GM19468 (cell line): Measurements from ENCODE around the gene ATG7.
"Not testable (repeated sequence)": the region's sequence is repeated elsewhere in the genome, so short reads cannot be mapped to it uniquely, and the experiment has no call there.

Source experiments
- ATAC-seq: cut with Tn5 transposase; IDR thresholded peaks from one replicate; pipeline ENCODE4 v1.9.1; 2021; ENCODE audit warnings: mild to moderate bottlenecking, moderate library complexity, moderate number of reproducible peaks; ENCODE audit not compliant: unreplicated experiment; ENCODE audit errors: extremely low read depth

ATG7 gene

DNA sequence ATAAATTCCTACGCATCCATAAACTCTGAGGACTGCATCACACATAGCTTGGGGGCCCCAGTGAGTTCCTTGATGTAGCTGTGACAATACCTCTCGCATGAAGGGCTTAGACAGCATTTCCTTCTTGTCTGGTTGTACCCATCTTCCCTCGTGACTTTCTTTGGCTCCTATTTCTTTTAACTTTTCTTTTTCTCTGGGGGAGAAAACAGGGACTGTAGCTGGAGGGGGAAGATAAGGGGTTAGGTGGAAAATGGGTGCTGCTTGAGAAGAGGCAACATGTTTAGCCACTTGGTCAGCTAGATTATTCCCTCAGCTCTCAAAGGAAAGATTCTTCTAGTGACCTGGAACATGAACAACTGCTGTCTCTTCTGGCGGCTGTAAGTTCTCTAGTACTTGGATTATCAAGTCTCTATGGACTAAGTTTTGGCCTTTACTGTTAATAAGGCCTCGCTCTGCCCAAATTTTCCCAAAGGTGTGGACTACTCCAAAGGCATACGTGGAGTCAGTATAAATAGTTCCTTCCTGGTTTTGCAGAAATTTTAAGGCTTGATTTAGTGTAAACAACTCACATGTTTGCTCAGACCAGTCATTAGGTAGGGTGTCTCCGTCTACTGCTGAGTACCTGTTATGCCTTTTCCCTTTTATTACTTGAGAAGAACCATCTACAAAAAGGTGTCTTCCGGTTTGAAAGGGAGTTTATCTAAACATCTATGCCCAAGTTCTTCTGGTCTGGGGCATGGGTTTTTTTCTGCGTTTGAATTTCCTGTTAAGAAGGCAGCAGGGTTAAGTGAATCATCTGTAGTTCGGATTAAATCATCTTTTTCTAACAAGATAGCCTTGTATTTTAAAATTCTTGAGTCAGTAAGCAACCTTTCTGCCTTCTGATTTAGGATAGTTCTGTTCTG lies 21.0 kb upstream of the ATG7 start:
- no peak for ATAC-seq

GRCh38 chr3:11251807-11252176 lies 20.4 kb upstream of the ATG7 start:
- no peak for ATAC-seq

DNA sequence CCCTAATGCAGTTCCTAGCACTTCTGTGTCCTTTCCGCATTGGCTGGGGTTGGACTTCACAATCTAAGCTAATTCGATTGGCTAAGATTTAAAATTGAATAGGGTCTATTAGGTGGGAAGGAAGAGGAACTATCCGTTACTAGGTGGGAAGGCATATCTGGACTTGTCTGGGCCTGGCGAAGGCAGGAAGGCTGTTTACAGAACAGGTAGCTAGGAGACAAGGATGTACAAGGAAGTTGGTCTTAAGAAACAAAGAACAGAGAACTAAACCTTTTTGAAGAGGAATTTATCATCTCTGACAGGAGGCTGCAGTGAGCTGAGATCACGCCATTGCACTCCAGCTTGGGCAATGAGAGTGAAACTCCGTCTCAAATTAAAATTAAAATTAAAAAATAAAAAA lies 17.3 kb upstream of the ATG7 start:
- no peak for ATAC-seq

DNA sequence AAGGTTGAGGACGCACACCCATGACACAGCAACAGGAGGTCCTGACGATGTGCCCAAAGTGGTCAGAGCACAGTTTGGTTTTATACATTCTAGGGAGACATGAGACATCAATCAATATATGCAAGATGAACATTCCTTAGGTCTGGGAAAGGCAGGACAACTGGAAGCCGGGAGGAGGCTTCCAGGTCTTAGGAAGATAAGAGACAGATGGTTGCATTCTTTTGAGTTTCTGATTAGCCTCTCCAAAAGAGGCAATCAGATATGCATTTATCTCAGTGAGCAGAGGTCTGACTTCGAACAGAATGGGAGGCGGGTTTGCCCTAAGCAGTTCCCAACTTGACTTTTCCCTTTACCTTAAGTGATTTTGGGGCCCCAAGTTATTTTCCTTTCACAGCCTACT lies 16.7 kb upstream of the ATG7 start:
- not testable (repeated sequence) for ATAC-seq

DNA sequence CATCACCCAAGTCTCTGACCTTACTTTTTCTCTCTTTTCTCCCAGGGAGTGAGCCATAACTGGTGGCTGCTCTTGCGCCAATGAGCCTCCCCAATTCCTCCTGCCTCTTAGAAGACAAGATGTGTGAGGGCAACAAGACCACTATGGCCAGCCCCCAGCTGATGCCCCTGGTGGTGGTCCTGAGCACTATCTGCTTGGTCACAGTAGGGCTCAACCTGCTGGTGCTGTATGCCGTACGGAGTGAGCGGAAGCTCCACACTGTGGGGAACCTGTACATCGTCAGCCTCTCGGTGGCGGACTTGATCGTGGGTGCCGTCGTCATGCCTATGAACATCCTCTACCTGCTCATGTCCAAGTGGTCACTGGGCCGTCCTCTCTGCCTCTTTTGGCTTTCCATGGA lies 13.2 kb upstream of the ATG7 start:
- no peak for ATAC-seq

GRCh38 chr3:11260460-11260859 lies 11.7 kb upstream of the ATG7 start:
- ATAC-seq: no peak

- no peak for ATAC-seq
Measured at GRCh38 chr3:11269007-11269406, 3.2 kb upstream of the ATG7 start.

DNA sequence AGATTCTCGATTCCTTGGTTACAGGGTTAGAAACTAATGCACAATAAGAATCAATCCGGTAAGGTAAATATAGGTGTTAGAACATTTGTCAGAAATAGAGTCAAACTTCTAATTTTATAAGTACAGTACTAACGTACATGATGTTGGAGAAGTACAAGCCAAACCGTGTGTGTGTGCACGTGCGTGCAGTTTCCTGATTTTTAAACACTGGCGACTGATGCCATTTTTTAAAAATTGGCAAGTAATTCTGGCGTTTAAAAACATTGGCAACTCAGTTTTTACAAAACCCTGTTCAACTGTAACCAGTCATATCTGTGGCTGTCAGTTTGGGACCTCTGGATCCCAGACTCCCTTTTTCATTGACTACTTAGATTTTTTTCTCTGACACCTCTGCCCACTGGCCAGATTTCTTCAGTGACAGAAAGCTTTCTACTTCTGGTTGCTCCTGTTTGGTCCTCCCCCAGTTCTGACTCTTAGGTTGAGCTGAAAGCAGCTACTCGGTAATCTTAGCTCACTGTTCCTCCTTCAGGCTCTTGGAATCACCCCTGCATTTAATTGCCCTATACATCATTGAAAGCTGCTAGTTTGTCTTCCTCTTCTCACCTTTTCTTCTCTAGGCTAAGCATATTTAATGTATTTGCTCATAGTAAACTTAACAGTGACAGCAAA lies 843 bp downstream of the ATG7 start:
- ATAC-seq: no peak

- no peak for ATAC-seq
Measured at GRCh38 chr3:11273891-11274291, 1.7 kb downstream of the ATG7 start.

DNA sequence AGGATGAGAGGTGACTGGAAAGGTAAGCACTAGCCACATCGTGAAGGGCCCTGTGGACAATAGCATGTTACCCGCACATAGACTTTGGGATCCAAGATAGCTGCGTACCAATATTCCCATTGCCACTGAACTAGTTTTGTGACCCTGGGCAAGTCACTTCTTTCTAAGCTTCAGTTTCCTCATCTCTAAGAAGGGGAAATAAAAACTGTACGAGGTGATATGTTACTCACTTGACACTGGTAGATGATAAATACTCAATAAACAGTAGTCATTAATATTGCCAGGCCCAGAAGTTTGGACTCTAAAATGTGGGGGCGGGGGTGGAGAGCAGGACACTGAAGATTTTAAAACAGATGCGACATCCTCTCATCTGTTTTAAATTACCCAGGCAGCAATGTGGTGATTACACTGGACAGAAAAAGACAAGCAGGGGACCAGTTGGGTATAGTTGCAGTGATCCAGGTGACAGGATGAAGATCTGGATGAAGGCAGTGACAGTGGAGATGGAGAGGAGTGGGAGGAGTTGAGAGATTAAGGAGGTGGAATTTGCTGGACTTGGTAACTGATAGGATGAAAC lies 2.5 kb downstream of the ATG7 start:
- ATAC-seq: no peak

- ATAC-seq: no peak
Measured at GRCh38 chr3:11275926-11276325, 3.7 kb downstream of the ATG7 start.

- no peak for ATAC-seq
Measured at GRCh38 chr3:11276901-11277300, 4.7 kb downstream of the ATG7 start.

DNA sequence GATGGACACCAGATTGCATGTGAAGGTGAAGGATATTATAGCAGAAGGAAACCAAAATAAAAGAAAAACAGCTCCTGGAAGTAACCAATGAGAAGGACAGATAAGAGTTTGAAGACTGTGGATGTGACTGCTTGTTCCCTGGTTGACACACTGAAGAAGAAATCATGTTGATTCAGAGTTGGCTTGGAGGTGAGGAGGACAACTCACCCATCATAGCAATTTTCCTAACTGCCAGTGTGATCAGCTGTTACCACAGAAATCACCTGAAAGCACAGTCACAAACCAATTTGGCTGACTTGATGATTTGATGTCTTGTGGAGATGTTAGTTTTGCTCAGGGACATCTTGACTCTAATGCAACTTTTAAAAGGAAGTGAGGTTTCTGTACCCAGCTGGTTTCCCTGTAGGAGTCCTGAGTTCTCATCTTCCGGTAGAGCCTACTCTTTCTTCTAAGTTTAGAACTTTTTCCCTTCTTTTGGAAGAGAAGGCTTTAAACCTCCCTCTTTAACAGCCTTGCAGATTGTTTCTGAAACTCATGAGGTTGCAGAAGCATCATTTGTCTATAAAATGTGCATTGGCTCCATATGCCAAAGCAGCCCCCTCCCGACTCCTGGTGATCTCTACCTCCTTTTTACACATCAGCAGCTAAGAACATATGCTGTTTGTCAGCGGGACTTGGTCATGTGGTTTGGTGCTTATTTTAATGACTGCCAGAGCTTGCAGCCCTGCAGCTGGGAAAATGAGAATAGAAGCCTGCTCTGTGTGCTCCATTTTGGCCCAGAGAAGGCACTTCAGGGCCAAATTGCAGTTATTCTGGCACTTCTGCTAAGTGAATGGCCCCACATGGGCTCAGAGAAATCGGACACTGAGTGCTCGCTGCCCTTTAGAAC lies 10.3 kb downstream of the ATG7 start:
- no peak for ATAC-seq

DNA sequence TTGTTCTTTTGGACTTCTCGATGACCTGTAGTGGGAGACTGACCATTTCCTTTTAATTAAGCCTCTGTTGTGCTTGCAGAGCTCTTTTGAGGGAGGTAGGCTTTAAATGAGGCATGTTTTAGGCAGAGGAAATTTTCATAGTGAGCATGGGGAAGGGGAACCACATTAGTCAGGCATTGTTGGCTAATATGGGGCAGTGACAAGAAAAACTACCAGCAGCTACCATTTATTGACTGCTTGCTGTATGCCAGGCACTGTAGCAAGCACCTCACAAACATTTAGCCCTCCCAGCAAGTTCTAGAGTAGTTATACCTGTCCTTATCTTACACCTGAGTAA lies 10.9 kb downstream of the ATG7 start:
- no peak for ATAC-seq

DNA sequence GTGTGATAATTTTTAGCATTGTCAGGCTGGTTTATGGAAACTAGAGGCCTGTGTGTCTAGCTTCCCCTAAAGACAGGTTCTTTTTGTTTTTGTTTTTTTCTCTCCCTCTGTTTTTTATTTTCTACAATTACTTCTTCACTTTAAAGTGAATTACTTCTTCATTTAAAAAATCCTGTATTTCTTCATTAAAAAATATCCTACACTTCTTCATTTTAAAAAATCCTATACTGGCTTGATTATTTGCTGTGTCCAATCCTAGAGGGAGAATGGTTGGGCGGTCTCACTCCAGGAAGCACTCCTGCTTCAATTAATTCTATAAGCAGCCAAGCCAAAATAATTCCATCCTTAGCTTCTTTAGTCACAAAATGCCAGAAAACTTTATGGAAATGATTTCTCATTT lies 11.8 kb downstream of the ATG7 start:
- ATAC-seq: no peak

- ATAC-seq: no peak
Measured at GRCh38 chr3:11285471-11285870, 13.3 kb downstream of the ATG7 start.

DNA sequence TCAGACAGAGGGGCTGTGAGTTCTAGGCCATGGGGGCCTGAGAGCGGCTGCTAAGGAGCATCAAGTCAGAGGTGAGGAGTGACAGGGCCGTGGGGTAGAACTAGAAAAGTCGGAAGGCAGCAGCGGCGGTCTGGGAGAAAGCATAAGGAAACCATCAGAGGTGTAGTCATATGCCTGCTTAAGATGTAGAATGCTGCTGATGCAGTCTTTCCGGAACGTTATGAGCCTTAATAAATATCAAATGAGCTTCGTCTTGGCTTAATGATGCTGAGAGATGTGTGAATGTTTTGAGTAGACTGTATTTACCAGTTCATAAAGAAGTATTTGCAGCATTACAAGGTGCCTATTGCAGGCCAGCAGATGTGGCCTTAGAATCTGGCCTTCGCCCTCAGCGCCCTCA lies 15.2 kb downstream of the ATG7 start:
- no peak for ATAC-seq

DNA sequence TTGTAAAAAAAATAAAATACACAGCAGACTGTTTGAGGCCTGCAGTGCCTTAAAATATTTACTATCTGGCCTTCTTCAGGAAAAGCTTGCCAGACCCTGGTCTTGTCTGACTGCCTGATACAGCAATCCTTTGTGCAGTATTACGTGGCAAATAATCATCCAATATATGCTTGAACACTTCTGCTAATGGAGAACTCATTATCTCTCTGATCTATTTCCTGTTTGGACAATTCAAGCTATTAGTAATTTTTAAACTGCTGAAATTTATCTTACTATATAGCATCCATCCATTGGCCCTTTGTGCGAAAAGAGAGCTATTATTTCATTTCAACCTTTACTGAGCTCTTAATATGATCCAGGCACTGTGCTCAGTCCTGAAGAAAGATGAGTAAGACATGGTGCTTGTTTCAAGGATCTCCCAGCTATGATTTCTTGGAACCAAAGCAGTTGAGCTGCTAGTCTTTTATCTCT lies 15.9 kb downstream of the ATG7 start:
- no peak for ATAC-seq

DNA sequence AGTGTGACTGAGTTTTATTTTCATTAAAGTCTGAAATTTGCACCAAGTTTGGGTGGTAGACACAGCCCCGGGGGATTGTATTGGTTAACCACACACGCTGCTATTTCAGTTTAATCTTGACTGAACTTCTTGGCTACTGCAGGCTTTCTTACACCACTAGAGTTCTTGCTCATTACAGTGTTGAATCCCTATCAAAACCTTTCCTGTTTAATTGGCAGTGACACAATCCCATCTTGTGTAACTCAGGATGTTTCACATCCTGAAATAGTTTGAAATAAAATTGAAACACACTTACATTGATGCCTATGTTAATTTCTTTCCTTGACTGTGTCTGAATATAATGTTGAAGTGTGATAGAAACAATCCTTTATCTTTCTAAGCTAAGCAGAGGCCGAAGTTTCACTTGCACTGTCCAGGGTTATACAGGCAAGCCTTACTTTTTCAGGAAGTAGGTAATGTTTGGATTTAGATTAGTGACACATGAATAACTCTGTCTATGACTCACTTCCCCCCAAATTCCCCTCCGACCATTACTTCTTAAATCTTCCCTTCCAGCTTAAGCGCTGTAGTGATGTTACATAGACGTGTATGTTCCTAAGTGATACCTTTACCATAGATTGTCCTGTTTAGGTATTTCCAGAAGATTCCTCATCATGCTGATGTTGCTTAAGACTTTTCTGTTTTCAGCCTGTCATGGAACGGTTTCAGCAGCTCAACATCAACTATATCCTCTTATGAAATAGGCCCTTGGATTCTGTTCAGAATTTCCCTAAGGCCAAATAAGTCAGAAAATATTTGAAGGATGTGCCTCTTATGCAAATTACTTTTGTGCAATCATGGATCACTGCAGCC lies 16.8 kb downstream of the ATG7 start:
- peak; percentile 60 for ATAC-seq

DNA sequence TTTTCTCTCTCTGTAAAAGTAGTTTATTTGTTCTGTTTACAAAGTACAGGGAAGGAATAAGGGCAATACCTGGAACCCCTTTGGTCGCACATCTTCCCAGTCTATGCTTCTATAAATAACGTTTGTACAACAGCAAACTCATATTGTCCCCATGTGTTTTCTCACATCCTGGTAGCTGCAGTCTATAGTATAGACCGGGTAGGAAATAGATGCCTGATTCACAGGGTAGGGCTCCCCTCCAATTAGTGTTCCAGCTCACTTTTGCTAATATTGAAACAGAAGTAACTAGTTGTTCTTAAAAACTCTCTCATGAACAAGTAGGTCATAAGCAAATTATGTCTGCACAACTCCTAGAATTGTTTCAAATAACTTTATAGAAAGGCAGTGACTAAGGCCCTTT lies 17.7 kb downstream of the ATG7 start:
- no peak for ATAC-seq
